Astrocyte (in vitro differentiated cells and primary cell): ENCODE results near the gene MKRN2. TPM values are rescaled to one million over a fixed set of nuclear protein-coding genes. Genes with fewer than 3 reads are reported as not detected.

Source experiments
- DNase-seq: peaks from one replicate; pipeline ENCODE4 v3.0.0-alpha.2; 2010; ENCODE audit warnings: low read depth
- FAIRE-seq: peaks from 2 replicates; lab custom pipeline; 2011; peaks lifted over from hg19 to GRCh38; lab: Jason Lieb, UNC
- H2AFZ ChIP-seq: 2 replicates; pipeline ENCODE4 v1.6.0; 2012; ENCODE audit warnings: low read depth, low read length, inconsistent platforms
- H3K27ac ChIP-seq: 2 replicates; pipeline ENCODE4 v1.5.1; 2011; ENCODE audit warnings: low read depth, low read length, inconsistent platforms
- H3K27me3 ChIP-seq: 2 replicates; pipeline ENCODE4 v1.6.0; 2011; ENCODE audit warnings: low read length, inconsistent platforms; ENCODE audit not compliant: insufficient read depth
- H3K36me3 ChIP-seq: 2 replicates; pipeline ENCODE4 v1.5.1; 2011; ENCODE audit warnings: low read length, inconsistent platforms; ENCODE audit not compliant: insufficient read depth
- H3K4me1 ChIP-seq: 2 replicates; pipeline ENCODE4 v1.5.1; 2011; ENCODE audit warnings: low read length, inconsistent platforms; ENCODE audit not compliant: insufficient read depth
- H3K4me2 ChIP-seq: 2 replicates; pipeline ENCODE4 v1.6.0; 2012; ENCODE audit warnings: low read length, inconsistent platforms
- H3K4me3 ChIP-seq: 2 replicates; pipeline ENCODE4 v1.5.1; 2011; ENCODE audit warnings: low read depth, mild to moderate bottlenecking, low read length, inconsistent platforms; ENCODE audit not compliant: insufficient read depth
- H3K79me2 ChIP-seq: 2 replicates; pipeline ENCODE4 v1.6.0; 2012; ENCODE audit warnings: mild to moderate bottlenecking, low read length, inconsistent platforms; ENCODE audit not compliant: insufficient read depth
- H3K9ac ChIP-seq: 2 replicates; pipeline ENCODE4 v1.6.0; 2012; ENCODE audit warnings: mild to moderate bottlenecking, low read length, inconsistent platforms
- H3K9me3 ChIP-seq: 2 replicates; pipeline ENCODE4 v1.5.1; 2012; ENCODE audit warnings: low read depth, mild to moderate bottlenecking, low read length, inconsistent platforms; ENCODE audit not compliant: insufficient read depth
- H4K20me1 ChIP-seq: 2 replicates; pipeline ENCODE4 v1.6.0; 2012; ENCODE audit warnings: low read length, inconsistent platforms; ENCODE audit not compliant: insufficient read depth
- H3K27ac Mint-ChIP-seq: one replicate; pipeline ENCODE4 v1.8.0; 2021; ENCODE audit warnings: mild to moderate bottlenecking, mixed read lengths; ENCODE audit not compliant: unreplicated experiment
- H3K27me3 Mint-ChIP-seq: one replicate; pipeline ENCODE4 v1.8.0; 2021; ENCODE audit warnings: low read depth, mixed read lengths; ENCODE audit not compliant: unreplicated experiment
- H3K36me3 Mint-ChIP-seq: one replicate; pipeline ENCODE4 v1.8.0; 2021; ENCODE audit warnings: low read depth, mixed read lengths; ENCODE audit not compliant: unreplicated experiment
- H3K4me1 Mint-ChIP-seq: one replicate; pipeline ENCODE4 v1.8.0; 2021; ENCODE audit warnings: low read depth, mixed read lengths; ENCODE audit not compliant: unreplicated experiment
- H3K4me3 Mint-ChIP-seq: one replicate; pipeline ENCODE4 v1.8.0; 2021; ENCODE audit warnings: mild to moderate bottlenecking, moderate library complexity, mixed read lengths; ENCODE audit not compliant: unreplicated experiment
- H3K9me3 Mint-ChIP-seq: one replicate; pipeline ENCODE4 v1.8.0; 2021; ENCODE audit warnings: mild to moderate bottlenecking, mixed read lengths; ENCODE audit not compliant: unreplicated experiment
- CTCF ChIP-seq: IDR thresholded peaks from 2 replicates; pipeline ENCODE4 v1.5.1; 2011; ENCODE audit warnings: low read depth, mild to moderate bottlenecking, inconsistent platforms, low read length, moderate library complexity; ENCODE audit not compliant: insufficient read depth
- EZH2 ChIP-seq: IDR thresholded peaks from 2 replicates; pipeline ENCODE4 v1.6.1; 2012; ENCODE audit warnings: mild to moderate bottlenecking, low read length, inconsistent platforms; ENCODE audit not compliant: insufficient read depth
- total RNA-seq: library from RNA; stranded (reverse); gene quantifications from 2 replicates; pipeline ENCODE4 v1.2.1, GENCODE V29; 2021

Gene MKRN2
- total RNA-seq, 1 donor from 2014 or later: 36.7 TPM

DNA sequence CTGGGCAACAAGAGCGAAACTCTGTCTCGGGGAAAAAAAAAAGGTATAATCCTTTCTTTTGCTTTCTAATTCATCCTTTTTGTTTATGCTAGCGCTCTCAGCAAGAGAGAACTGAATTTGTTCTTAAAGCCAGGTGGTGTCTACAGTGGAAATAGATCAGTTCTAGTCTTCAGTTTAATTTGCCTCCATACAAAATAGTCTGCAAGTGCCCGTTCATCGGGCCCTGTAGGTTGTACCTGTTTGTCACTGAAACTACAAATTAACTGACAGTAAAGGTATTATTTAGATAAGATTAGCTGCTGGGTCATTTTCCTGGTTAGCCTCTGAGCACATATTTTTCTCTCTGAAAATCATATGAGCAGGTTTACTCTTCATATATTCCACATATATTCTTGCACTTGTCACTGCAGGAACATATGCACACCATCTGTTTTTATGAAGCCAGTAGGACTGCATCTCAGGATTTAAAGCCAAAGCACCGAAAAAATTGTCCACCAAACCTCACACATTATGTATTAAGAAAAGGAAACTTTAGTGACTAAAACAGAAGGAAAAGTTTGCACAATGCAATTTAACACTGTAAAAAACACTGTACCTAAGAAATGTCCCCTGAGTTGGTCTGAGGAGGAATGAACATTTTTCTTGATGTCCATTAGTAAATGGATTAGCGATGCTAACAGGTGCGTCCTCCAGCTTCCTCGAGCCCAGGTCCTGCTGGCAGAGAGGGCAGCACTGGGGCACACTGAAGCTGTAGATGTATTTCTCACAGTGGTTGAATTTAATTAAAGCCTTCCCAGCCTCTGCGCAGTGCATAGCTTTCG lies 12.0 kb upstream of the MKRN2 start:
- Histone ChIP-seq H3K79me2 (no peaks in the 10 kb centered on the region), H3K27me3 (no peaks in the 10 kb centered on the region), H3K9ac (no peak overlapping the region), H3K9me3 (no peaks in the 10 kb centered on the region), H3K27ac (no peak overlapping the region), H3K4me1 (no peaks in the 10 kb centered on the region), H3K4me2 (no peak overlapping the region), H2AFZ (no peak overlapping the region), H3K4me3 (no peak overlapping the region), H3K36me3 (no peaks in the 10 kb centered on the region), H4K20me1 (no peaks in the 10 kb centered on the region)
- no peaks in the 10 kb centered on the region for H3K4me1 Mint-ChIP-seq
- FAIRE-seq (no peak), DNase-seq (no peak)
- TF ChIP-seq CTCF (no peak), EZH2 (no peak)
- no peak overlapping the region for H3K4me3 Mint-ChIP-seq
- no peak overlapping the region for H3K27ac Mint-ChIP-seq
- H3K9me3 Mint-ChIP-seq: no peaks in the 10 kb centered on the region
- no peaks in the 10 kb centered on the region for H3K27me3 Mint-ChIP-seq
- H3K36me3 Mint-ChIP-seq: no peaks in the 10 kb centered on the region

DNA sequence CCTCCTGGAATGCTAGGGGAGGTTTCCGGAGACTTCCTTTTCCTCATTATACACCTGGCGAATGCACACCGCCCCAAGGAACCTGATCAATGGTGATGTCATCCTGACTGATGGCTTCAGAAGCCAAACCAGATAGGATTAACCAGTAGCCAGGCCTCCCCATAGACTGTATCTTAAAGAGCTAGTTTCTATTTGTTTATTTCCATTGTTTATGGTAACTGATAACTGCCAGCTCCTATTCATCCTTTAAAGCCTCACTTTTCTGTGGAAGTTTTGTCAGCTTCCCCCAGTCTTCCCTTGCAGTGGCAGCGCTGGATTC lies 11.5 kb upstream of the MKRN2 start, which contains the start of gene MKRN2OS:
TSS of gene MKRN2OS (minus strand) at position 27 of the 319 bp plus-strand sequence. CDS start 35 bp downstream, outside the sequence.
- TF ChIP-seq CTCF: no peak
- no peak for TF ChIP-seq EZH2
- Histone ChIP-seq H3K9ac (no peak within 1 kb of the TSS), H3K79me2 (no peaks in the 10 kb centered on the region), H3K4me3 (no peak within 1 kb of the TSS), H2AFZ (no peak within 1 kb of the TSS), H3K36me3 (no peaks in the 10 kb centered on the region), H3K4me1 (no peaks in the 10 kb centered on the region), H3K27me3 (no peaks in the 10 kb centered on the region), H3K4me2 (no peak within 1 kb of the TSS), H4K20me1 (no peaks in the 10 kb centered on the region), H3K27ac (no peak within 1 kb of the TSS), H3K9me3 (no peaks in the 10 kb centered on the region)
- Mint-ChIP-seq H3K9me3 (no peaks in the 10 kb centered on the region), H3K27me3 (no peaks in the 10 kb centered on the region), H3K36me3 (no peaks in the 10 kb centered on the region), H3K4me3 (no peak within 1 kb of the TSS), H3K4me1 (no peaks in the 10 kb centered on the region), H3K27ac (no peak within 1 kb of the TSS)
- DNase-seq (no peak), FAIRE-seq (no peak)
